Gastrocnemius medialis (tissue), 4 donors: Measurements from ENCODE around the gene RCL1. TPM values are rescaled to one million over a fixed set of nuclear protein-coding genes. Genes with fewer than 3 reads are reported as not detected.
"Not testable (repeated sequence)": the region's sequence is repeated elsewhere in the genome, so short reads cannot be mapped to it uniquely, and the experiment has no call there.

Experiments
- ATAC-seq, 2 donors: fragments of 150-250 bp; one replicate each; pipeline ENCODE4 v1.9.1; 2016
- DNase-seq, 2 donors: peaks; one replicate each; pipeline ENCODE4 v3.0.0-alpha.2; 2019
- H3K27ac ChIP-seq, 4 donors: fragments of 200-600 bp; sonication (generic); 1 replicate in 1 of 4; 2 replicates in 3 of 4; pipeline ENCODE4 v1.5.1; 2016 to 2018; ENCODE audit warnings: mild to moderate bottlenecking in 2 of 4, moderate library complexity in 1 of 4
- H3K27me3 ChIP-seq, 3 donors: fragments of 200-600 bp; sonication (generic) in 2 of 3; 1 replicate in 1 of 3; 2 replicates in 2 of 3; pipeline versions ENCODE4 v1.5.1 to v1.6.0; 2016 to 2019; ENCODE audit warnings: mild to moderate bottlenecking in 1 of 3, moderate library complexity in 1 of 3
- H3K36me3 ChIP-seq, 2 donors: fragments of 200-600 bp; sonication (generic) in 1 of 2; one replicate each; pipeline ENCODE4 v1.5.1; 2017 to 2018
- H3K4me1 ChIP-seq, 2 donors: fragments of 200-600 bp; sonication (generic) in 1 of 2; one replicate each; pipeline ENCODE4 v1.5.1; 2016 to 2017; ENCODE audit warnings: mild to moderate bottlenecking in 2 of 2
- H3K4me3 ChIP-seq, 4 donors: fragments of 200-600 bp; sonication (generic) in 3 of 4; 1 replicate in 1 of 4; 2 replicates in 3 of 4; pipeline ENCODE4 v1.5.1; 2016 to 2019; ENCODE audit warnings: mild to moderate bottlenecking in 2 of 4
- H3K9me3 ChIP-seq, 3 donors: fragments of 200-600 bp; sonication (generic) in 2 of 3; 1 replicate in 1 of 3; 2 replicates in 2 of 3; pipeline ENCODE4 v1.5.1; 2016 to 2019
- CTCF ChIP-seq, 5 experiments: fragments of 450-650 bp in 3 of 5; fragments of 200-600 bp in 2 of 5; sonication (generic) in 2 of 5; IDR thresholded peaks in 4 of 5; conservative IDR thresholded peaks in 1 of 5; 1 replicate in 4 of 5; 2 replicates in 1 of 5; pipeline ENCODE4 v1.5.1; 2016 to 2019; ENCODE audit warnings: antibody characterized with exemption in 5 of 5, mild to moderate bottlenecking in 3 of 5, moderate library complexity in 3 of 5
- POLR2A ChIP-seq, 2 donors: fragments of 450-650 bp; IDR thresholded peaks; one replicate each; pipeline ENCODE4 v1.6.1; 2017; ENCODE audit warnings: antibody characterized with exemption in 2 of 2, mild to moderate bottlenecking in 2 of 2, moderate library complexity in 2 of 2
- in situ Hi-C, 4 donors: fragments of 200-750 bp; cut with MboI; loops; one replicate each; pipeline versions ENCODE4 v1.15.0 to v1.8.0; 2017; ENCODE audit warnings: low sequenced_read_pairs in 4 of 4
- intact Hi-C: fragments of 100-400 bp; cut with DNase I; formaldehyde crosslinking; loops from one replicate; pipeline ENCODE4 v1.15.1; 2023; ENCODE audit warnings: low total_unique reads
- total RNA-seq, 4 donors: library from RNA; depleted of rRNA; stranded (reverse); fragments of >200 nt; gene quantifications; one replicate each; pipeline versions ENCODE4 v1.1.0 to v1.2.3, GENCODE V29; 2016

Gene RCL1
- total RNA-seq, 4 donors from 2014 or later = 18.8 to 62.4 (median 26.2) TPM

- DNase-seq = no peak
- Histone ChIP-seq H3K36me3 (no peaks in the 10 kb centered on the region), H3K27me3 (no peaks in the 10 kb centered on the region), H3K4me1 (no peaks in the 10 kb centered on the region), H3K9me3 (no peaks in the 10 kb centered on the region), H3K27ac (no peak overlapping the region), H3K4me3 (no peak overlapping the region)
- no peak for TF ChIP-seq CTCF (IDR thresholded peaks at IDR 0.05 in 4 of 5, conservative IDR thresholded peaks at IDR 0.05 in 1 of 5)
- no peak for TF ChIP-seq POLR2A (IDR thresholded peaks at IDR 0.05)
- intact Hi-C loops (no loop called here), in situ Hi-C loops (loop anchor here in 3 of 4 donors (10.0 to 25.0 kb wide), 3 partner anchors 215 to 818 kb away; partner anchors contain the start of genes PLGRKT (in 3 of the 3) and JAK2 (in 1 of the 3))
- ATAC-seq = no peak
Observed at GRCh38 chr9:4769321-4770080, 23.2 kb upstream of the RCL1 start.

GRCh38 chr9:4771788-4772187 is 21.0 kb upstream of the RCL1 start:
- TF ChIP-seq POLR2A (IDR thresholded peaks at IDR 0.05) (no peak), CTCF (IDR thresholded peaks at IDR 0.05 in 4 of 5, conservative IDR thresholded peaks at IDR 0.05 in 1 of 5) (no peak)
- Histone ChIP-seq H3K4me1 (no peaks in the 10 kb centered on the region), H3K27me3 (no peaks in the 10 kb centered on the region), H3K4me3 (no peak overlapping the region), H3K9me3 (no peaks in the 10 kb centered on the region), H3K27ac (no peak overlapping the region), H3K36me3 (no peaks in the 10 kb centered on the region)
- DNase-seq (no peak), ATAC-seq (no peak)
- in situ Hi-C loops = loop anchor here in 3 of 4 donors (25.0 kb wide), 2 partner anchors 666 to 816 kb away; partner anchors contain the start of gene PLGRKT (in 3 of the 3)
- intact Hi-C loops = no loop called here

GRCh38 chr9:4774209-4774608 is 18.5 kb upstream of the RCL1 start:
- Histone ChIP-seq H3K9me3 (no peaks in the 10 kb centered on the region), H3K27me3 (no peaks in the 10 kb centered on the region), H3K4me1 (no peaks in the 10 kb centered on the region), H3K27ac (no peak overlapping the region), H3K4me3 (no peak overlapping the region), H3K36me3 (no peaks in the 10 kb centered on the region)
- ATAC-seq (peak; percentile 54 to 79), DNase-seq (peak; percentile 37 to 48)
- in situ Hi-C loops (loop anchor here in 3 of 4 donors (25.0 kb wide), 2 partner anchors 663 to 813 kb away; partner anchors contain the start of gene PLGRKT (in 3 of the 3)), intact Hi-C loops (no loop called here)
- TF ChIP-seq CTCF (IDR thresholded peaks at IDR 0.05 in 4 of 5, conservative IDR thresholded peaks at IDR 0.05 in 1 of 5) (no peak), POLR2A (IDR thresholded peaks at IDR 0.05) (no peak)

GRCh38 chr9:4774958-4775357 is 17.8 kb upstream of the RCL1 start:
- H3K36me3 ChIP-seq, H3K4me1 ChIP-seq, H3K27ac ChIP-seq, DNase-seq, H3K27me3 ChIP-seq, H3K9me3 ChIP-seq, intact Hi-C loops, ATAC-seq, H3K4me3 ChIP-seq: not testable (repeated sequence)
- in situ Hi-C loops = loop anchor here (25.0 kb wide), 3 partner anchors 662 to 837 kb away; partner anchors contain the start of gene PLGRKT (in 4 of the 4)

- ATAC-seq = no peak
- H3K36me3 ChIP-seq = no peaks in the 10 kb centered on the region
- no peak overlapping the region for H3K4me3 ChIP-seq
- TF ChIP-seq POLR2A (IDR thresholded peaks at IDR 0.05) (no peak), CTCF (IDR thresholded peaks at IDR 0.05 in 4 of 5, conservative IDR thresholded peaks at IDR 0.05 in 1 of 5) (no peak)
- H3K4me1 ChIP-seq = no peaks in the 10 kb centered on the region
- H3K27me3 ChIP-seq = no peaks in the 10 kb centered on the region
- no peaks in the 10 kb centered on the region for H3K9me3 ChIP-seq
- no peak overlapping the region for H3K27ac ChIP-seq
- intact Hi-C loops (no loop called here), in situ Hi-C loops (loop anchor here in 1 of 4 donors (25.0 kb wide), 2 partner anchors 657 to 832 kb away; partner anchors contain the start of gene PLGRKT)
- no peak for DNase-seq
Observed at GRCh38 chr9:4780651-4781050, 12.1 kb upstream of the RCL1 start.
